Middle frontal gyrus (tissue), 1 donor: Measurements from ENCODE around the gene WDHD1.
"Not testable (repeated sequence)": the region's sequence is repeated elsewhere in the genome, so short reads cannot be mapped to it uniquely, and the experiment has no call there.

Experiments used
- DNase-seq: peaks from one replicate; pipeline ENCODE4 v3.0.0-alpha.2; 2015; ENCODE audit warnings: low spot score; ENCODE audit errors: extremely low spot score

Gene WDHD1

GRCh38 chr14:55047301-55048053, 20.6 kb upstream of the WDHD1 start:
- no peak for DNase-seq

DNA sequence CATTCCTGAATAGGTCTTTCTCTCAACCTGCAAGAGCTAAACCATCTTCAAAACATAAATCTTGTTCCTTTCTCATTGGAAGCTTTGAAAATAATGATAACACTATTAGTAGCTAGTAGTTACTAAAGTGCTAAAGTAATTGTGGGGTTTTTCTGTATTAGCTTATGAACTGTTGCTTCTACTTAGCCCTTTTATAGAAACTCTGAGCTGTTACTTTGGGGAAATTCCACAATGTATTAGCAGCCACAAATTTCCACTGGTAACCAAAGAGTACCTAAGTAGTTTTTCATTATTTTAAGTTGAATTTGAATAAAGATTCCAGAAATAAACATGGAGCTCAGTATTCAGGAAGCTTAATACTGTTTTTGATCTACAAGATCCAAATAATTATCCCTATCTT, 18.2 kb upstream of the WDHD1 start:
- DNase-seq, result no peak

GRCh38 chr14:55043528-55043927, 16.6 kb upstream of the WDHD1 start:
- DNase-seq, result no peak

DNA sequence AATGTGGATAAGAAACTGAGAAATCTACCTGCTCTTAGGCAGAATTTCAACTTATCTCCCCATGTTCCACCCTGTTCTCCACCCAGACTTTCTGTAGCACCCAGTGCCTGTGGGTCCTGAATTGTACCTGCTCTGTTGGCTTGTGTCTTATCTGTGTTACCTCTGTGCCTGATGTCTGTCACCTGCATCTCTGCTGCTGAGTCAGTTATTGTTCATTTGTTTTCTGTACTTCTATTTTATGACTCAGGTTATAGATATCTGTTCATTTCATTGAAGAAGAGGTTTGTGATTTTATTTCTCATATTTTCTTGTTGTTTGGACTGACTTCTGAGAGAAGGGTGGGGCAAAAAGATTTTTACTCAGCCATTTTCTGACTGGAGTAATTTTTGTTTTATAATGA, 11.8 kb upstream of the WDHD1 start:
- DNase-seq, result no peak

DNA sequence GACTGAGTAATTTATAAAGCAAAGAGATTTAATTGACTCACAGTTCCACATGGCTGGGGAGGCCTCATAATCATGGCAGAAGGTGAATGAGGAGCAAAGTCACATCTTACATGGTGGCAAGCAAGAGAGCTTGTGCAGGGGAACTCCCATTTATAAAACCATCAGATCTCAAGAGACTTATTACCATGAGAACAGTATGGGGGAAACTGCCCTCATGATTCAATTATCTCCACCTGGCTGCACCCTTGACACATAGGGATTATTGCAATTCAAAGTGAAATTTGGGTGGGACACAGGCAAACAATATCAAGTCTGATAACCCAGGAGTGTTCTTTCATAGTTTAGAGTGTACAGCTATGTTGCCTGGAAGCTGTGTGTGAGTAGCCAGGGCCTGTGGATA, 11.1 kb upstream of the WDHD1 start:
- not testable (repeated sequence) for DNase-seq

DNA sequence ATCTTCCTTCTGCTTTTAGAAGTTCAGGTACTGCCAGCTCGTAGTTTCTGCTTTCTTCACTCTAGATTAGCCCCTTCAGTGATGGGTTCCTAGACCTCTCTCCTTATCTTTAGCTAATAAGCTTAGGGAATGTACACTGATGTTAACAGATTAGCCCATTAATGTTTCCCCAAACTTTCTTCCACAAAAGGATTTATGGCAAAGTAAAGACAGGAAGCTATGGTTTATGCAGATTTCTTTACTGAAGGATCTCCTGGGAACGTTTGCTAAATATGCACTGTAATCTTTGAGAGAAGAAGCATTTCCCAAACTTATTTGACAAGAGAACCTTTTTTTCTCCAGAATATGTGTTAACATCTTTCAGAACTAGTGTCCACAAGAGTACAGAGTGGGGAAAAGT, 4.3 kb upstream of the WDHD1 start:
- no peak for DNase-seq

DNA sequence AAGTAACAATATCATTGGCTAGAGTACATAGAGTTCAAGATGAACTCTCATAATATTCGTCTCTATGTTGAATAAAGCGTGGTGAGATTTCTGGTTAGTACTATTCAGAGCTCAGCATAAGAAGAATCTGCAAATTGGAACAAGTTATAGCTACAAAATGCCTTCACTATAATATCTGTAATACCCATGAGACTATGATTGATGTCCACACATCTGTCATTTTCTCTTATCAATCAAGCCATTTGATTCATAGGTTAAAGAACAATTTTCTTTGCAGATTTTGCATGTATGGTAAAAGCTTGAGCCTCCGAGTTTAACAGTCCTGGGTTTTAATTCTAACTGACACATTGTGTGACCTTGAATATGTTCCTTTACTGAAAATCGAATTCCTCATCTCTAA, 1.6 kb upstream of the WDHD1 start:
- no peak for DNase-seq

DNA sequence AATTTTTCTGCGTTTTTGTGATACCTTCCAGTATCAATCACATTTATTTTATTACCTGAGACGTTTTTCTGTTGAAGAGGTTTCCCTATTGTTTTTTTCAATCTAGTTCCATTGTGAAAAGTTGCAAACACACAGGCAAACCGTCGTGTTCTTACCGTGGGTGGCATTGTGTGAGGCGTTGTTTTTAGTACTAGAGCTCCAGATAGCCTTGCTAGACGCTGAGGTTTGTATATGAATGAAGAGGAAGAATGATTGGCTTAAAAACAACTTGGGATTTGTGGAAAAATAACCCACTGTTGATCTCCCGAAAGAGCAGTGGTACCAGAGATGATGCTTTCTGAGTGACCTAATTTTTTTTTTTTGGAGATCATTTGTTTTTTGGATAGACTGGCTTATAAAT, 1.2 kb upstream of the WDHD1 start:
- no peak for DNase-seq

DNA sequence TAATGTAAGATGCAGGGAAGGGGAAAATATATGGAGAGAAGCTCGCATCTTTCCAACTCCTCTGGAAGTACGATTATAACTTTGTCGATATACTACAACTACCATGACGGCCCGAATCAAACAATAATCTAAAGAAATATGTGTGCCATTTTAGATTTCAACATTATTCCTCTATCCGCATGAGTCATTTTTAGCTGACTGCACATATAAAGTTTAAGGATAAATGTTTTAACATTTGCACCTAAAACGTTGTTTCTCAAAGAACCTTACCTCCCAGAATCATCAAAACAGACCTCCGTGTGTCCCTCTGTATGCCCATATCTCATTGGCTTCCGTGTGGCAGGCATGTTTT, 482 bp downstream of the WDHD1 start:
- DNase-seq, result no peak

- DNase-seq, result no peak
These were observed 951 bp downstream of the WDHD1 start for GRCh38 chr14:55025948-55026347.

DNA sequence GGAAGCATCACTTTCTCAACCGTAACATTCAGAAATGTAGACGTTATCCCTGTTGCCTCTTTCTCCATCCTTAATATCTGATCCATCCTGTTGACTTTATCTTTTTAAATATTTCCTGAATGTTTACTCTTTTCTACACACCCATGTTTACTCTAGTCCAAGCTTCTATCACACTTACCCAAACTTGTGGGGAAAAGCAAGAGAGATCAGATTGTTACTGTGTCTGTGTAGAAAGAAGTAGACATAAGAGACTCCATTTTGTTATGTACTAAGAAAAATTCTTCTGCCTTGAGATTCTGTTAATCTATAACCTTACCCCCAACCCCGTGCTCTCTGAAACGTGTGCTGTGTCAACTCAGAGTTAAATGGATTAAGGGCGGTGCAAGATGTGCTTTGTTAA, 2.5 kb downstream of the WDHD1 start:
- DNase-seq, result not testable (repeated sequence)

DNA sequence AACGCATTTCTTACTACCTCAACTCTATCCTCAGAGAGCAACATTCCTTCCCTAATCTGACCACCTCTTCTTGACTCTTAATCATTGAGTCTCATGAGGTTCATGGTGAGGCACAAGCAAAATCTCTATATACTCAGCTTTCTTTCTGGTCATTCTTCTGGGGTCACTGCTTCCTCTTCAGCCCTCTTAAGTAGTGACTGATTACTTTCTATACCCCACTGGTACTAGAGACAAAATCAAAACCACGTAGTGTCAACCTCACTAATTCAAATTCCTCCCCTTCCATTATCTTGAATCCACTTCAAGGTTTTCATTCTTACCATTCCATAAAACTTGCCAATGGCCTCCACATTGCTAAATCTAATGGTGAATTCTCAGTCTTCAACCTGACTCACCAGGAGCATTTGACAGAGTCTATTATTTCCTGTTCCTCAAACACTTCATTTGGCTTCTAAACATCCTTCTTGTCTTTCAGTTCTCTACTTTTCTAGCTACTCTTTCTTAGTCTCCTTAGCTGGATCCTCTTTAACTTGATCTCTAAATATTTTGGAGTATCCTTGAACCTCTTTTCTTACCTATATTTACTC, 6.8 kb downstream of the WDHD1 start:
- no peak for DNase-seq

DNA sequence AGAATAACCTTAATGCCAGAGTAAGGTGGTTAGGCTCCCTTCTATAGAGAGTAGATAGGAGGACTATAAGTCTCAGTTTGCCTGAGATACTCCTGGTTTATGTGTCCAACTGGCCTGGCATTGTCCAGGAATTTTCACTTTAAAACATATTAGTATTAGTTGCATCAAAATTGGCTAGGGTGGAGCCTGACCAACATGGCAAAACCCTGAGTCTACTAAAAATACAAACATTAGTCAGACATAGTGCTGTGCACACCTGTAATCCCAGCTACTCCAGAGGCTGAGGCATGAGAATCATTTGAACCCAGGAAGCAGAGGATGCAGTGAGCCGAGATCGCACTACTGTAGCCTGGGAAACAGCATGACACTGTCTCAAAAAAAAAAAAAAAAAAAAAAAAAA, 11.9 kb downstream of the WDHD1 start:
- DNase-seq, result no peak

DNA sequence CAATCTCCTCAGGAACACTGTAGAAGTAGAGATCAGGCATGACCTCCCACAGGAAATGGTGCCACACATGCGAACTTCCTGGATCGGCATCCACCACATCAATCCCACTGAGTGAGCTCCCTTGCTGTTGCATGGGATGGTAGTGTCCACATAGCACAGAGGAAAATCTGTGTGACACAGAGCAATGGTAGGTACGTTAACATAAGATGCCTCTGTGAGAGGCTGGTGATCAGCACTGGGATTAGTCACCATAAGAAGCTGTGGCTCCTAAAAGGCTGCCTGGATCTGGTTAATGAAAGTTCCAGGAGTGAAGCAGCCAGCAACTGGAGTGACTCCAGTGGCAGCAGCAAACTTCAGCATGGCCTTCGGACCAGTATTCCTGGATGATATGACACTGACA, 21.8 kb downstream of the WDHD1 start:
- no peak for DNase-seq

DNA sequence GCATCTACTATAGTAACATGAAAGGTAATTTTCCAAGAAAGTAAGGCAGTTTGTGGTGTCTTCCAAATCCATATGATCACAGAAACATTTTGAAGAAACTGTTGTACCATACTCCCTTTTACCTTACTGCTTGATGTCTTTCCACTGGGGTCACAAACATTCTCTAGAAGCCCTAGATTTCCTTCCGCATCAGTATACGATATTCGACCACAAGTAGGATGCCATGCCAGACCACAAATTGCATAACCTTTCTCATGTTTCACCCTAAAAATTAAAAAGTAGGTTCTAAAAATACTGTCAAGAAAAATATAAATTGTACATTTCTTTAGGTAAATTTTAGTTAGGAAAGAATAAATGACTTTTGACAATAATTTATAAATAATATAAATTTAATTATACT, 26.5 kb downstream of the WDHD1 start:
- DNase-seq, result no peak

DNA sequence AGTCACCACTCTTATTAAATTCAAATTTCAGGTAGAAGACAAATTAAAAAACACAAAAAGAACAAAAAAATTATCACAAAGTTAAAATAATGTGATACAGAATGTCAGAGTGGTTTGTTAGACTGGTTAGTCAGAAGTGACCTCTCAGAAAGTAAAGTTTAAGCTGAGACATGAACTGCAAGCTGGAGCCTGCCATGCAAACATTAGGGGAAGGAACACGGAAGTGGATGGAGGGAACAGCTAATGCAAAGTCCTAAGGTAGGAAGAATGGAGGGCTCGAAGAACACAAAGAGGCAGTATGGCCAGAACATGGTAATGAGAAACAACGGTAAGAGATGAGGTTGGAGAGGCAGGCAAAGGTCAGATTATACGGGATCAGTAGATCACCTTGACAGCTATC, 41.7 kb downstream of the WDHD1 start:
- no peak for DNase-seq

- no peak for DNase-seq
These were observed 45.2 kb downstream of the WDHD1 start for GRCh38 chr14:54981698-54982097.

DNA sequence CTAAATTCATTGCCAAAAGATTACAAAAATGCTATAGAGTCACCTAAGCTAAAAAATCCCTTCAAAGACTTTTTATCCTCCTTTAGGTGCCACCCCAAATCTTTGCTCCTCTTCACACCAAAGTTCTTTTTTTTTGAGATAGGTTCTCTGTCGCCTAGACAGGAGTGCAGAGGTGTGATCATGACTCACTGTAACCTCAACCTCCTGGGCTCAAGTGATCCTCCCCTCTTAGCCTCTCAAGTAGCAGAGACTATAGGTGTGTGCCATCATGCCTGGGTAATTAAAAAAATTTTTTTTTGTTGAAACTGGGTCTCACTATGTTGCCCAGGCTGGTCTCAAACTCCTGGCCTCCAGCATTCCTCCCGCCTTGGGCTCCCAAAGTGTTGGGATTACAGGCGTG, 47.9 kb downstream of the WDHD1 start:
- no peak for DNase-seq

- DNase-seq, result no peak
These were observed 50.6 kb downstream of the WDHD1 start for GRCh38 chr14:54976316-54976715.

- DNase-seq, result no peak
These were observed 51.0 kb downstream of the WDHD1 start for GRCh38 chr14:54975856-54976255.

- DNase-seq, result no peak
These were observed 52.0 kb downstream of the WDHD1 start for GRCh38 chr14:54974788-54975414.

DNA sequence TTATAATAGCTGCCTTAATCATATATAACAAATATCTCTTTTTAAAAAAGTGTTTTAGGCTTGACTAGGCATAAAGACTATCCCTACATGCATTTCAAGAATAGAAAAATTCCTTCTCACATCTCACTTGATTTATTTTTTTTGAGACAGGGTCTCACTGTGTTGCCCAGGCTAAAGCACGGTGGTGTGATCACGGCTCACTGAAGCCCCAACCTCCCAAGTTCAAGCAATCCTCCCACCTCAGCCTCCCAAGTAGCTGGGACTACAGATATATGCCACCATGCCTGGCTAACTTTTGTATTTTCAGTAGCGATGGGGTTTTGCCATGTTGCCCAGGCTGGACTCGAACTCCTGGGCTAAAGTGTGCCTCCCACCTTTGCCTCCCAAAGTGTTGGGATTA, 59.4 kb downstream of the WDHD1 start:
- no peak for DNase-seq

DNA sequence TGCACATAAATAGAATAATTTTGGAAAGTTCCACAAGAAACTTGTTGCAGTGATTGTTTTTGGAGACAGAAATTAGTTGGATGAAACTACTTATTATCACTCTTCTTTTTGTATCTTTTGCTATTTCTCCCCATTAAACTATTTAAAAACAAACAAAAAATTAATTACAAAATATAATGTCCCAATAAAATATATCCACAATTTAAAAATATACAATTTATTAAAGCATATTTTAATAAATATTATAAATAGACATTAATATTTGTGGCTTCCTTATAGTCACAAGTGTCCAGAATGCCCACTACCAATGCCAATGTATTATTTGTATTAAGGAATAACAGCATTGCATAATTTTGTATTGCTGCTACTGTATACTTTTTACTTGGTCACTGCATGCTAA, 71.8 kb downstream of the WDHD1 start:
- no peak for DNase-seq
